ENCODE measurements around the gene KRIT1.
A peak's percentile ranks its signal among the peaks of the same experiment; 100 is the strongest.
"Not testable (repeated sequence)": the region's sequence is repeated elsewhere in the genome, so short reads cannot be mapped to it uniquely, and the experiment has no call there.

The KRIT1 gene

DNA sequence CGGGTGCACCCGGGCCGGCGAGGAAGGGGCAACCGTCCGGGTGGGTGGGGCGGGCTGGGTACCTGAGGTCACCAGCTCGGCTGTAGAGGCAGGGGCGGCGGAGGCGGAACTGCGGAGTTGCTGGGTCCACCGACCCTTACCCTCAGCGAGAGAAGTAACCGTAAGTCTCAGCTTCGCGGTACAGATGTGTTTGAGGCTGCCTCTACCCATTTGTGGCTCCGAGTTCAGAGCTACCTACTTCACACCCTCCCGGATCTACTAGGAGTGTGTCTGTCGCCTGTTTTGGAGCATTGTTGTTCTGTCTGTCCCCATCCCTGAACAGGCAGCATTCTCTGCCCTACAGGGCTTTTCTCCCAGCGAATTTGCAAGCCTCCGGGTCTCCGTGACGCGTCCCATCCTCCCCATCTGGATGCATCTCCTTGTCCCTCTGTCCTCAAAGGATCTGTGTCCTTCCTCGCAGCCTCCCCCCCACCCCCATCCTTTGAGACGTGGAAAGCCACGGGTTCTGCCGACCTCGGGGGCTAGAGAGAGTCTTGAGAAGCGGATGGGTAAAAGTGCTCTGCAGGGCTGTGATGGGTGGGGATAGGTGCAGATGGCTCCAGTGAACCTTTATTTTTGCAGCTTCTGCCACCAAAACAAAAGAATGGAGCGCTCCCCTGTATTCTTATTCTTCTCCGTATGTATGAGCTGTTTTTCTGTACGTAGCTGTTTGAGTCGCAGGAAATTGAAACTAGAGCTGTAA, 817 bp upstream of the KRIT1 start:
- peak; percentile 21 for DNase-seq

- DNase-seq, result no peak
Observed at GRCh38 chr7:92244808-92245486, 767 bp downstream of the KRIT1 start.

GRCh38 chr7:92242972-92243371, 2.7 kb downstream of the KRIT1 start:
- no peak for DNase-seq

DNA sequence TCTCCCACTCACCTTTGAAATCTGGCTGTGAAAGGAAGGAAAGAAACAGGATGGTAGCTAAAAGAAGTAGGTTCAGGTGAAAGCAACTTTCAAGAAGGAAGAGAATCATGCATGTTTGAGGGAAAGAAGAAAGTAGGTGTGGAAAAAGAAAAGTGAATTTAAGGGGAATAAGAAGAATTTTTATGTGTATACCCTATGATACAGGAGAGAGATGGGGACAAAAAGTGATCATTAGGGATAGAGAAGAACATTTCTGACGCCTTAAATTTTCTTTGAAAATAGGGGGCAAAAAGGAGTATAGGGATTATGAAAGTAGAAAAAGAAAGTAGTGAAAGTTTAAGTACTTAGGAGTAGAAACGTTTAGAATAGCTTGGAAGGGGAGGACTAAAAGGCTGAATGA, 15.2 kb downstream of the KRIT1 start:
- no peak for DNase-seq

DNA sequence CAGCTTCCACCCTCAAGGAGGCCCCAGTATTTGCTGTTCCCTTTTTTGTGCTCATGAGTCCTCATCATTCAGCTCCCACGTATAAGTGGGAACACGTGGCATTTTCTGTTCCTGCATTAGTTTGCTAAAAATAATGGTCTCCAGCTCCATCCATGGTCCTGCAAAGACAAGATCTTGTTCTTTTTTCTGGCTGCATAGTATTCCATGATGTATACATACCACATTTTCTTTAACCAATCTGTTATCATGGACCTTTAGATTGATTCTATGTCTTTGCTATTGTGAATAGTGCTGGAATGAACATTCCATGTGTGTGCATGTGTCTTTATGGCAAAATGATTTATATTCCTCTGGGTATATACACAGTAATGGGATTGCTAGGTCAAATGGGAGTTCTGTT, 17.0 kb downstream of the KRIT1 start:
- DNase-seq, result no peak

DNA sequence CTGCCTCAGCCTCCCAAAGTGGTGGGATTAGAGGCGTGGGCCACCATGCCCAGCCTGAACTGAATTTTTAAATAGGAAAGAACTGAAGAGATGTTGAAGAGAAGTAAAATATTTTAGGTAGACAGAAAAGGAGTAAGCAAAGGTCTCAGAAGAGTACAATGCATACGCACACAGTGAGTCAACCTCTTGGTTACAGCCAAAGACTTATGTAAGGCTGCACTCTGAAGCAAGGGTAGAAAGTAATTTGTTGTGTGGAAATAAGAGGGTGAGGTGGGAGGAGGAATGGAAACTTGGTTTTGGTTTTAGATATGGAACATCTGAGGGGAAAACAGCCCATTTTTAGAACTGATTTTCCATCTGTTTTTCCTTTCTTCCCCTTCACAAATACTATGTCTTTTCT, 17.6 kb downstream of the KRIT1 start:
- DNase-seq, result no peak

DNA sequence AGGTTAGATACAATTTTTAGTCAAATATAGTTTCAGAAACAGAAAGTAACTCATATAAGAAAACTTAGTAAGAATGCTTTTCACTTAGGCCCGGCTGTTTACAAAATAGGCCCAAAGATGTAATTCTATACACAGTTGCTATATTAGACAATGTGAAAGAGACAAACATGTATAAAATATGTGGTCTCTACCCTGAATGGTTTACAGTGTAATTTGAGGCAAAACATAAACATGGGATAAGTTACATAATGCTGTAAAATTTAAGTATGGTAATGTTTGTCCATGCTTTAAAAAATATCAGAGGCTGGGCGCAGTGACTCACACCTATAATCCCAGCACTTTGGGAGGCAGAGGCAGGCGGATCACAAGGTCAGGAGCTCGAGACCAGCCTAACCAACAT, 18.7 kb downstream of the KRIT1 start:
- DNase-seq, result no peak

DNA sequence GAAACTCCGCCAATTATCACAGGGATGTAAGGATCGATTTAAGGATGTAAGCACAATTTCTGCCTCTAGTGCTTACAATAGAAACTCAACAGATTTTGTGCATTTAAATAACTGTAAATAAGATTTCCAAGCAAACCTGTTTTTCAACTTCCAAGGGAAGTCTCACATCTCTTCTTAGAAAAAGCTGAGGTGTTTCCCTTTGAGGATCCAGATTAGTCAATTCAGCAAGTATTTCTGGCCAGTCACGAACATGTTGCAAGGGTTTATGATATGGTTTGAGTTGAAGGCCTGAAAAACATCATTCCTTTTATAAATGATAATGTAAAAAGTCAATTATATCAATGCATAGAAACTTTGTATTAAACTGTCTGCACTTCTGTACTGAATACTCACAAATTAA, 23.9 kb downstream of the KRIT1 start:
- no peak for DNase-seq

- no peak for DNase-seq
Observed at GRCh38 chr7:92206672-92207071, 39.0 kb downstream of the KRIT1 start.

DNA sequence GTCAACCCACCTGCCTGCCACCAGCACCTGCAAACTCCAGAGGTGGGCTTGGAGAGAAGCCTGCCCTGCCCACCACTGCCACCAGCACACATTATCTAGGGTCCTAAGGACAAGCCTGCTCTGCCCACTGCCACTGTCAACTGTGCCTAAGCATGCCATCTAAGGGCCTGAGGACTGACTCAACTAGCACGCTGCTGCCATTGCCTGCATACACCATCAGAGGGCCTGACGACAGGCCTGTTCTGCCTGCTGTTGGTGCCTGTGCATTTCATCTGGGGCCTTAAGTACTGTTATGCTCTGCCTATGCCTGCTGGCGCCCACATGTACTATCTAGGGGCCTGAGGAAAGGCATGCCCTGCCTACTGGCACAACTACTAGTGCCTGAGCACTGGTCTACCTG, 39.7 kb downstream of the KRIT1 start:
- no peak for DNase-seq

DNA sequence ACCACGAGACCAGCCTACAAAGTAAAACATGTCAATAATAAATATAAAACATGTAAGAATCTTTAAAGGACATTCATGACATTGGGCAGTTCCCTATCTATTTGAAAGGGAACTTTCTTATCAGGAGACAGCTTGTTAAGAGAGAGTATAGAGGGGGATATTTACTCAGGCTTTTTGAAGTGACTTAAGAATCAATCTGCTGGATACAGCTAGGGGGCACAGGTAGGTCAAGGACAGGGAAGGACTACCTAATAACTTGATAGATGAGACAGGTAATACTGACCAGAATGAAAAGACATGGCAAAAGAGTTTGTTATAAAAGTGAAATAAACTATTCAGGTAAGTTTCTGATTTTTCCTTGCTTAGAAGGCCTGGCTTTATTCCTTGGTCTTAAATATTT, 44.9 kb downstream of the KRIT1 start:
- DNase-seq, result no peak

- DNase-seq, result no peak
Observed at GRCh38 chr7:92192326-92192725, 53.4 kb downstream of the KRIT1 start.

DNA sequence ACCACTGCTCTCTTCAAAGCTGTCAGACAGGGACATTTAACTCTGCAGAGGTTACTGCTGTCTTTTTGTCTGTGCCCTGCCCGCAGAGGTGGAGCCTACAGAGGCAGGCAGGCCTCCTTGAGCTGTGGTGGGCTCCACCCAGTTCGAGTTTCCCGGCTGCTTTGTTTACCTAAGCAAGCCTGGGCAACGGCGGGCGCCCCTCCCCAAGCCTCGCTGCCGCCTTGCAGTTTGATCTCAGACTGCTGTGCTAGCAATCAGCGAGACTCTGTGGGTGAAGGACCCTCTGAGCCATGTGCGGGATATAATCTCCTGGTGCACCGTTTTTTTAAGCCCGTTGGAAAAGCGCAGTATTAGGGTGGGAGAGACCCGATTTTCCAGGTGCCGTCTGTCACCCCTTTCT, 56.5 kb downstream of the KRIT1 start:
- not testable (repeated sequence) for DNase-seq

GRCh38 chr7:92184294-92184693, 61.4 kb downstream of the KRIT1 start:
- not testable (repeated sequence) for DNase-seq

- DNase-seq, result no peak
Observed at GRCh38 chr7:92178928-92179924, 66.5 kb downstream of the KRIT1 start, which contains the start of gene LRRD1. LRRD1 (minus strand) TSS chr7:92179142; CDS start chr7:92165202, 13,940 bp downstream.

DNA sequence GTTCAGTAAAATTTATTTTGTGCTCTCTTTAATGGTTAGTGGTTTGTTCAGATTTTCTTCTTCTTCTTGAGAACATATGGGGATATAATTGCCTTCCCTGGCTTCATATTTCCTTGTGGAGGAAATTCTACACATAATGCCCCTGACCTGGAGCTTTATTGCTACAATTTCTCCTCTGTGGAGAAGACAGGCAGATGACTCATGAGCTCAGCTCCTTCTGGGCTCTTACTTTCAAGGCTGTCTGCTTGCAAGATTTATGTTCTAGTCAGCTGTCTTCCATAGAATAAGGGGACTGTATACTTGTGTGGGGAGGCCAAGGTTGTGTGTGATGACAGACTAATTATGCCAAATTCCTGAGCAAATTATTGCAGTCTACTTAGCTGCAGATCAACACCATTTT, 68.4 kb downstream of the KRIT1 start:
- DNase-seq, result peak; percentile 1

DNA sequence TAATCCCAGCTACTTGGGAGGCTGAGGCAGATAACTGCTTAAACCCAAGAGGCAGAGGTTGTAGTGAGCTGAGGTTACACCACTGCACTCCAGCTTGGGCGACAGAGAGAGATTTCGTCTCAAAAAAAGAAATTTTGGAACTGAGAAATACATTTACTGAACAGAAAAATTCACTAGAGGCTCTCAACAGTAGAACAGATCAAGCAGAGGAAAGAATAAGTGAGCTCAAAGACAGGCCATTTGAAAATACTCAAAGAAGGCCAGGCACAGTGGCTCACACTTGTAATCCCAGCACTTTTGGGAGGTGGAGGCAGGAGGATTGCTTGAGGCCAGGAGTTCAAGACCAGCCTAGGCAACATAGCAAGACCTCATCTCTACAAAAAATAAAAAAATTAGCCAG, 76.2 kb downstream of the KRIT1 start:
- not testable (repeated sequence) for DNase-seq

GRCh38 chr7:92161271-92161670, 84.4 kb downstream of the KRIT1 start:
- no peak for DNase-seq

- DNase-seq, result no peak
Observed at GRCh38 chr7:92158660-92159575, 86.8 kb downstream of the KRIT1 start.

DNA sequence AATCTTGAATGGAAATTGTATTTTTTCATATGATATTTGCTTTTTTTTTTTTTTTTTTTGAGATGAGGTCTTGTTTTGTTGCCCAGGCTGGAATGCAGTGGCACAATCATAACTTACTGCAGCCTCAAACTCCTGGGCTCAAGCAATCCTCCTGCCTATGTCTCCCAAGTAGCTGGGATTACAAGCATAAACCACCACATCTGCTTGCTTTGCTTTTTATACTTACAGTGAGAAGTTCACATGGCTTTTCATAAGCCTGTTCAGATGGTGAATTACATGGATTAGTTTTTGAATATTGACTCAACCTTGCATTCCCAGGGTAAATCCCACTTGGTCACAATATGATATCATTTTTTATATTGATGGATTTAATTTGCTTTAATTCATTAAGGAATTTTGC, 88.7 kb downstream of the KRIT1 start:
- no peak for DNase-seq

- no peak for DNase-seq
Observed at GRCh38 chr7:92155108-92155739, 90.5 kb downstream of the KRIT1 start.

All from NCI-H2171 (cell line).